Measurements from ENCODE around the gene SSPN. TPM values are rescaled to one million over a fixed set of nuclear protein-coding genes. Genes with fewer than 3 reads are reported as not detected.

Gene SSPN
- total RNA-seq, 2 donors from 2014 or later = 1.3 to 3.7 TPM

GRCh38 chr12:26182377-26182776 lies 13.0 kb upstream of the SSPN start:
- H3K36me3 ChIP-seq (ENCODE audit: control insufficient read depth, insufficient read depth, low read length) = no peaks in the 10 kb centered on the region
- H3K27me3 Mint-ChIP-seq (ENCODE audit: insufficient read depth) = peaks cover 25% of the 10 kb centered on the region
- H3K27me3 ChIP-seq (ENCODE audit: control insufficient read depth, insufficient read depth, low read length, poor library complexity, severe bottlenecking) = no peaks in the 10 kb centered on the region
- H3K36me3 Mint-ChIP-seq (ENCODE audit: low read depth) = no peaks in the 10 kb centered on the region
- H3K4me3 Mint-ChIP-seq = no peak overlapping the region
- no peak overlapping the region for H3K9ac ChIP-seq (ENCODE audit: extremely low read depth, low read length, poor library complexity, severe bottlenecking)
- H3K27ac ChIP-seq (ENCODE audit: low read depth, low read length) = no peak overlapping the region
- no peak for TF ChIP-seq CTCF (conservative IDR thresholded peaks at IDR 0.05)
- no peaks in the 10 kb centered on the region for H3K9me3 Mint-ChIP-seq
- H3K27ac Mint-ChIP-seq = no peak overlapping the region
- peaks cover 9% of the 10 kb centered on the region for H3K4me1 Mint-ChIP-seq
- WGBS, 2 experiments (ENCODE audit: insufficient coverage in 1 of 2, insufficient read length in 1 of 2) = 80 to 88% methylated on average over 1 of the region's 2 CpGs
- no peaks in the 10 kb centered on the region for H3K4me1 ChIP-seq (ENCODE audit: control insufficient read depth, insufficient read depth, low read length)
- H3K4me3 ChIP-seq (ENCODE audit: low read length) = no peak overlapping the region
- DNase-seq = no peak
- no peaks in the 10 kb centered on the region for H3K9me3 ChIP-seq (ENCODE audit: control insufficient read depth, low read length)

GRCh38 chr12:26185532-26186320 lies 9.6 kb upstream of the SSPN start:
- no peaks in the 10 kb centered on the region for H3K27me3 ChIP-seq (ENCODE audit: control insufficient read depth, insufficient read depth, low read length, poor library complexity, severe bottlenecking)
- H3K4me1 ChIP-seq (ENCODE audit: control insufficient read depth, insufficient read depth, low read length) = no peaks in the 10 kb centered on the region
- no peak for TF ChIP-seq CTCF (conservative IDR thresholded peaks at IDR 0.05)

GRCh38 chr12:26187014-26187798 lies 8.2 kb upstream of the SSPN start:
- Mint-ChIP-seq H3K4me3 (no peak overlapping the region), H3K27me3 (ENCODE audit: insufficient read depth) (peaks cover 4% of the 10 kb centered on the region), H3K9me3 (no peaks in the 10 kb centered on the region), H3K4me1 (peaks cover 16% of the 10 kb centered on the region), H3K27ac (no peak overlapping the region), H3K36me3 (ENCODE audit: low read depth) (no peaks in the 10 kb centered on the region)
- no peak for DNase-seq
- peak; percentile 82 for TF ChIP-seq CTCF (conservative IDR thresholded peaks at IDR 0.05)
- Histone ChIP-seq H3K4me1 (ENCODE audit: control insufficient read depth, insufficient read depth, low read length) (no peaks in the 10 kb centered on the region), H3K27me3 (ENCODE audit: control insufficient read depth, insufficient read depth, low read length, poor library complexity, severe bottlenecking) (no peaks in the 10 kb centered on the region), H3K9me3 (ENCODE audit: control insufficient read depth, low read length) (no peaks in the 10 kb centered on the region), H3K27ac (ENCODE audit: low read depth, low read length) (no peak overlapping the region), H3K36me3 (ENCODE audit: control insufficient read depth, insufficient read depth, low read length) (no peaks in the 10 kb centered on the region), H3K9ac (ENCODE audit: extremely low read depth, low read length, poor library complexity, severe bottlenecking) (no peak overlapping the region), H3K4me3 (ENCODE audit: low read length) (no peak overlapping the region)
- WGBS, 2 experiments (ENCODE audit: insufficient coverage in 1 of 2, insufficient read length in 1 of 2) = 48 to 57% methylated on average over 5 to 8 of the region's 8 CpGs

More at GRCh38 chr12:26185532-26186320, 9.6 kb upstream of the SSPN start:
- Histone ChIP-seq H3K36me3 (ENCODE audit: control insufficient read depth, insufficient read depth, low read length) (no peaks in the 10 kb centered on the region), H3K27ac (ENCODE audit: low read depth, low read length) (no peak overlapping the region), H3K4me3 (ENCODE audit: low read length) (no peak overlapping the region), H3K9me3 (ENCODE audit: control insufficient read depth, low read length) (no peaks in the 10 kb centered on the region), H3K9ac (ENCODE audit: extremely low read depth, low read length, poor library complexity, severe bottlenecking) (no peak overlapping the region)
- peak; percentile 77 for DNase-seq
- Mint-ChIP-seq H3K36me3 (ENCODE audit: low read depth) (no peaks in the 10 kb centered on the region), H3K9me3 (no peaks in the 10 kb centered on the region), H3K4me3 (no peak overlapping the region), H3K4me1 (peaks cover 16% of the 10 kb centered on the region), H3K27ac (peak overlapping the region; percentile 59), H3K27me3 (ENCODE audit: insufficient read depth) (peaks cover 11% of the 10 kb centered on the region)
- 80 to 90% methylated on average over 6 to 7 of the region's 7 CpGs for WGBS, 2 experiments (ENCODE audit: insufficient coverage in 1 of 2, insufficient read length in 1 of 2)
